Lower leg skin (tissue), 4 donors: ENCODE measurements around the gene IMMP2L. TPM values are rescaled to one million over a fixed set of nuclear protein-coding genes. Genes with fewer than 3 reads are reported as not detected.
"Not testable (repeated sequence)": the region's sequence is repeated elsewhere in the genome, so short reads cannot be mapped to it uniquely, and the experiment has no call there.

Experiments
- DNase-seq, 2 donors: peaks; one replicate each; pipeline ENCODE4 v3.0.0-alpha.2; 2019; ENCODE audit warnings: low spot score in 2 of 2
- H3K4me3 ChIP-seq: fragments of 200-600 bp; sonication (generic); 2 replicates; pipeline ENCODE4 v1.5.1; 2017; ENCODE audit warnings: mild to moderate bottlenecking, low read depth; ENCODE audit not compliant: poor library complexity, severe bottlenecking
- CTCF ChIP-seq, 3 donors: fragments of 450-650 bp; IDR thresholded peaks; one replicate each; pipeline ENCODE4 v1.5.1; 2016; ENCODE audit warnings: antibody characterized with exemption in 3 of 3, mild to moderate bottlenecking in 3 of 3, moderate library complexity in 2 of 3
- POLR2A ChIP-seq, 2 donors: fragments of 450-650 bp; IDR thresholded peaks; one replicate each; pipeline ENCODE4 v1.6.1; 2016 to 2017; ENCODE audit warnings: antibody characterized with exemption in 2 of 2, mild to moderate bottlenecking in 1 of 2, moderate library complexity in 1 of 2
- WGBS, 2 donors: methylation state at CpG; one replicate each; pipeline ENCODE4 v1.1.5; 2018; 5-methylcytosine and 5-hydroxymethylcytosine counted together
- intact Hi-C: fragments of 100-400 bp; cut with DNase I; formaldehyde crosslinking; loops from one replicate; pipeline ENCODE4 v1.15.0; 2023; ENCODE audit warnings: low total_unique reads
- total RNA-seq, 4 donors: library from RNA; depleted of rRNA; stranded (reverse); fragments of >200 nt; gene quantifications; one replicate each; pipeline ENCODE4 v1.1.0, GENCODE V29; 2016

The IMMP2L gene
- total RNA-seq, 4 donors from 2014 or later: 13.6 to 16.8 (median 16.4) TPM

- DNase-seq: no peak
- intact Hi-C loops: no loop called here
- WGBS, 2 donors: 63 to 81% methylated on average over 1 of the region's 1 CpG
- no peak overlapping the region for H3K4me3 ChIP-seq
- TF ChIP-seq CTCF (IDR thresholded peaks at IDR 0.05): no peak
- TF ChIP-seq POLR2A (IDR thresholded peaks at IDR 0.05): no peak
Measured at GRCh38 chr7:111333010-111333409, 229.3 kb downstream of the IMMP2L start.

DNA sequence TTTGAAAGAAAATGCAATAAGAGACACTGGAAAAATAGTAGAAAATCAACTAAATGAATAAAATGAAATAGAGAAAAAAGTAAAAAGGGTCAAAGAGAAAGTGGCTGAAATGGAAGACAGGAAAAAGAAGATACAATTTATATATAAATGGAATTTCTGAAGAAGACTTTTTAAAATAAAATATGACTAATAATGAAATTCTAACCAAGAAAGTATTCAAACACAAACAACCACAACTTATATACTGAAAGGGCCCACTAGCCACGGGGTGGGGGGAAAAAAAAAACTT lies 232.1 kb downstream of the IMMP2L start:
- no peak for DNase-seq
- 85 to 88% methylated on average over 1 of the region's 1 CpG for WGBS, 2 donors
- intact Hi-C loops: no loop called here
- no peak overlapping the region for H3K4me3 ChIP-seq
- TF ChIP-seq CTCF (IDR thresholded peaks at IDR 0.05): no peak
- no peak for TF ChIP-seq POLR2A (IDR thresholded peaks at IDR 0.05)

DNA sequence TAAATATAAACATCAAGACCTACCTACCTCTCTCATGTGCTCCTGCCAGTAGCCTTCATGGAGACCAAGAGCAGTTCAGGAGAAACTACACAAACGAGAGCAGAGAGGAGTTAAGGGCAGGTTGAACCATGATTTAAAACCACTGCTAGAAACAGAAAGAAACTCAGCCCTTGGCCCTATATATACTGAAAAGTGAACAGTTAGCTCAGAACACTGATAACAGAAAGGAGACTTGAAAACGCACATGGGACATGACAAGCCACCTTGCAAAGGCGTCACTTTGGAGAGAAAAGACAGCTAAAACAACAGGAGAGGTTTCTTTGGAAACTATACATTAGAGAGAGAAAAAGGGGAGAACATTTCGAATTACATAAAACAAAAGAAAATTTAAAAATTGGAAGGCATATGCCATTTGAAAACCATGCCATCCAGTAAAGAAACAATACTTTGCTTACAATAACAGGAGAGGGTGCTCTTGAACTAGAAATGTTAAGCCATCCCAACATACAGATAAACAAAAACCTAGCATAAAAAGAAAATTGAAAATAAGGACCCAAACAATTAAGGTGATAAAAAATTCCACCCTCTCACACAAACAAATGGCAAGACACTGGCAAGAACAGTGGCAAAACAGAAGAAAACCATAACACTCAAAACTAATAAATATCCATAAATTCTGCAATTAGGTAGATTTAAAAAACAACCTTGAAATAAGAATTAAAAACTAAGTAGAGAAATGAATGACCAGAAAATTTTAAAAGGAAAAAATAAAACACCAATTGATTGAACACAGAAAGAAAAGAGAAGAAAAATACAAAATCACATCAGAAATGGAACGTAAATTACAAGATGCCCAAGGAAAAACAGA lies 232.7 kb downstream of the IMMP2L start:
- no peak overlapping the region for H3K4me3 ChIP-seq
- DNase-seq: no peak
- intact Hi-C loops: no loop called here
- 83 to 87% methylated on average over 5 of the region's 5 CpGs for WGBS, 2 donors
- no peak for TF ChIP-seq POLR2A (IDR thresholded peaks at IDR 0.05)
- no peak for TF ChIP-seq CTCF (IDR thresholded peaks at IDR 0.05)

- no peak for DNase-seq
- no peak overlapping the region for H3K4me3 ChIP-seq
- 76 to 77% methylated on average over 2 of the region's 2 CpGs for WGBS, 2 donors
- intact Hi-C loops: no loop called here
- no peak for TF ChIP-seq POLR2A (IDR thresholded peaks at IDR 0.05)
Measured at GRCh38 chr7:111328487-111328886, 233.8 kb downstream of the IMMP2L start.

GRCh38 chr7:111324776-111325175 lies 237.5 kb downstream of the IMMP2L start:
- H3K4me3 ChIP-seq: no peak overlapping the region
- intact Hi-C loops: no loop called here
- no peak for DNase-seq
- TF ChIP-seq CTCF (IDR thresholded peaks at IDR 0.05): no peak

- TF ChIP-seq POLR2A (IDR thresholded peaks at IDR 0.05) (no peak), CTCF (IDR thresholded peaks at IDR 0.05) (no peak)
- intact Hi-C loops: no loop called here
- H3K4me3 ChIP-seq: no peak overlapping the region
- no peak for DNase-seq
Measured at GRCh38 chr7:111324228-111324627, 238.1 kb downstream of the IMMP2L start.

GRCh38 chr7:111323670-111324069 lies 238.6 kb downstream of the IMMP2L start:
- intact Hi-C loops, H3K4me3 ChIP-seq, DNase-seq: not testable (repeated sequence)
- 97 to 100% methylated on average over 3 of the region's 3 CpGs for WGBS, 2 donors
